Choroid plexus epithelial cell (primary cell): ENCODE measurements around the gene ABLIM1.

Experiments used
- DNase-seq: peaks from one replicate; pipeline ENCODE4 v3.0.0-alpha.2; 2010; ENCODE audit warnings: low read depth
- H3K4me3 ChIP-seq: 2 replicates; pipeline ENCODE4 v1.5.1; 2011; ENCODE audit warnings: low read depth, mild to moderate bottlenecking, control low read depth, low read length, moderate library complexity
- TF ChIP-seq, protein P1 (sequence below): conservative IDR thresholded peaks from 2 replicates; pipeline ENCODE4 v1.5.1; 2011; ENCODE audit warnings: low read depth, mild to moderate bottlenecking, control low read depth, inconsistent platforms, low read length, moderate library complexity

Gene ABLIM1

GRCh38 chr10:114532226-114532625 is 125.8 kb downstream of the ABLIM1 start:
- TF ChIP-seq, protein P1, sequence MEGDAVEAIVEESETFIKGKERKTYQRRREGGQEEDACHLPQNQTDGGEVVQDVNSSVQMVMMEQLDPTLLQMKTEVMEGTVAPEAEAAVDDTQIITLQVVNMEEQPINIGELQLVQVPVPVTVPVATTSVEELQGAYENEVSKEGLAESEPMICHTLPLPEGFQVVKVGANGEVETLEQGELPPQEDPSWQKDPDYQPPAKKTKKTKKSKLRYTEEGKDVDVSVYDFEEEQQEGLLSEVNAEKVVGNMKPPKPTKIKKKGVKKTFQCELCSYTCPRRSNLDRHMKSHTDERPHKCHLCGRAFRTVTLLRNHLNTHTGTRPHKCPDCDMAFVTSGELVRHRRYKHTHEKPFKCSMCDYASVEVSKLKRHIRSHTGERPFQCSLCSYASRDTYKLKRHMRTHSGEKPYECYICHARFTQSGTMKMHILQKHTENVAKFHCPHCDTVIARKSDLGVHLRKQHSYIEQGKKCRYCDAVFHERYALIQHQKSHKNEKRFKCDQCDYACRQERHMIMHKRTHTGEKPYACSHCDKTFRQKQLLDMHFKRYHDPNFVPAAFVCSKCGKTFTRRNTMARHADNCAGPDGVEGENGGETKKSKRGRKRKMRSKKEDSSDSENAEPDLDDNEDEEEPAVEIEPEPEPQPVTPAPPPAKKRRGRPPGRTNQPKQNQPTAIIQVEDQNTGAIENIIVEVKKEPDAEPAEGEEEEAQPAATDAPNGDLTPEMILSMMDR: no peak
- DNase-seq: no peak
- no peak overlapping the region for H3K4me3 ChIP-seq

- TF ChIP-seq, protein P1: no peak
- DNase-seq: peak; percentile 85
- peak overlapping the region; percentile 42 for H3K4me3 ChIP-seq
These were observed 131.4 kb downstream of the ABLIM1 start for GRCh38 chr10:114526504-114527238.

GRCh38 chr10:114526126-114526503 is 132.0 kb downstream of the ABLIM1 start:
- DNase-seq: peak; percentile 63
- H3K4me3 ChIP-seq: peak overlapping the region; percentile 42
- TF ChIP-seq, protein P1: no peak

DNA sequence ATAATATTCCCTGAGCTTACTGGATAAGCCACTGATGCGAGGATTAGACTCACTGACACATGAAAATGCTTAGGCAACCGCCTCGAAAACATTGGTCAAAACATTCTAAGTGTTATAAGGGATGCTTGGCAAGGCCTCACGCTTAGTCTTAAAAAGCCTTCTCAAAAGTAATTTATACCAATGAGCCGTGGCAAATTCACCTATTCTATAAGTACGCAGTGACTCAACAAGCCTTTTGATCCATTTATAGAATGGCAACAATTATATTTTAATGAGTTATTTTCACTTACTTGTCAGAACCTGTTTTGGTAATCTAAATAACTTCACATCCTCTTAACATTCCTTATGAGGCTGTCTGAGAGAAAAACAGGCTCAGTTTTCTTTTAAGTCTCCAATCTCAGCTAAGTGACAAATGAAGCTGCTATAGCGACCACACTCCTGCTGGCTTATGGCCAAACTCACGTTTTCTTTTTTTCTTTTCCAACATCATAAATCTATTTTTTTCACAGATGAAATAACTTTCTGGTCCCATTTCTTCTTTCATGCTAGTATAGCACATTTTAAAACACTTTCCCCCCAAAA is 132.6 kb downstream of the ABLIM1 start:
- DNase-seq: no peak
- TF ChIP-seq, protein P1: no peak
- H3K4me3 ChIP-seq: no peak overlapping the region

GRCh38 chr10:114523876-114524275 is 134.2 kb downstream of the ABLIM1 start:
- no peak overlapping the region for H3K4me3 ChIP-seq
- DNase-seq: no peak
- TF ChIP-seq, protein P1: no peak

- TF ChIP-seq, protein P1: no peak
- no peak for DNase-seq
- H3K4me3 ChIP-seq: no peak overlapping the region
These were observed 136.8 kb downstream of the ABLIM1 start for GRCh38 chr10:114521255-114521654.

GRCh38 chr10:114520453-114520852 is 137.6 kb downstream of the ABLIM1 start:
- no peak overlapping the region for H3K4me3 ChIP-seq
- TF ChIP-seq, protein P1: no peak
- peak; percentile 78 for DNase-seq
